Esophagus squamous epithelium (tissue), 5 donors: Measurements from ENCODE around the gene DHH. TPM values are rescaled to one million over a fixed set of nuclear protein-coding genes. Genes with fewer than 3 reads are reported as not detected.

Source experiments
- DNase-seq: peaks from one replicate; lab custom pipeline; 2025; lab: John Stamatoyannopoulos, UW
- H3K27ac ChIP-seq, 4 donors: fragments of 200-600 bp; sonication (generic); one replicate each; pipeline ENCODE4 v1.5.1; 2016 to 2019; ENCODE audit warnings: mild to moderate bottlenecking in 1 of 4
- H3K27me3 ChIP-seq, 4 donors: fragments of 200-600 bp; sonication (generic); 1 replicate in 3 of 4; 2 replicates in 1 of 4; pipeline versions ENCODE4 v1.5.1 to v1.6.0; 2017 to 2021; ENCODE audit warnings: antibody characterized with exemption in 1 of 4
- H3K36me3 ChIP-seq, 3 donors: fragments of 200-600 bp; sonication (generic); one replicate each; pipeline ENCODE4 v1.5.1; 2016 to 2019
- H3K4me1 ChIP-seq, 3 donors: fragments of 200-600 bp; sonication (generic); one replicate each; pipeline ENCODE4 v1.5.1; 2017 to 2019
- H3K4me3 ChIP-seq, 4 donors: fragments of 200-600 bp; sonication (generic); 1 replicate in 3 of 4; 2 replicates in 1 of 4; pipeline ENCODE4 v1.5.1; 2016 to 2019; ENCODE audit warnings: mild to moderate bottlenecking in 2 of 4, moderate library complexity in 1 of 4
- H3K9me3 ChIP-seq, 3 donors: fragments of 200-600 bp; sonication (generic); one replicate each; pipeline ENCODE4 v1.5.1; 2016 to 2019
- POLR2A ChIP-seq, 4 donors: fragments of 450-650 bp; IDR thresholded peaks; one replicate each; pipeline ENCODE4 v1.6.1; 2017; ENCODE audit warnings: antibody characterized with exemption in 4 of 4, mild to moderate bottlenecking in 4 of 4, moderate library complexity in 3 of 4
- WGBS, 2 donors: methylation state at CpG; one replicate each; pipeline ENCODE4 v1.1.5; 2018; 5-methylcytosine and 5-hydroxymethylcytosine counted together
- intact Hi-C: fragments of 100-400 bp; cut with DNase I; formaldehyde crosslinking; loops from one replicate; pipeline ENCODE4 v1.15.0; 2022
- total RNA-seq, 4 donors: library from RNA; depleted of rRNA; stranded (reverse); fragments of >200 nt; gene quantifications; one replicate each; pipeline ENCODE4 v1.1.0, GENCODE V29; 2016
- TF ChIP-seq, protein P1 (sequence below), 6 experiments: fragments of 450-650 bp in 4 of 6; fragments of 200-600 bp in 2 of 6; sonication (generic) in 2 of 6; IDR thresholded peaks; one replicate each; pipeline ENCODE4 v1.5.1; 2016 to 2019; ENCODE audit warnings: antibody characterized with exemption in 6 of 6, mild to moderate bottlenecking in 4 of 6, moderate library complexity in 4 of 6
- donor health status: DM: yes; HTN: yes; CAD: no.

The DHH gene
- total RNA-seq, 4 donors from 2014 or later = 0.19 to 0.31 (median 0.21) TPM; not detected in 1

DNA sequence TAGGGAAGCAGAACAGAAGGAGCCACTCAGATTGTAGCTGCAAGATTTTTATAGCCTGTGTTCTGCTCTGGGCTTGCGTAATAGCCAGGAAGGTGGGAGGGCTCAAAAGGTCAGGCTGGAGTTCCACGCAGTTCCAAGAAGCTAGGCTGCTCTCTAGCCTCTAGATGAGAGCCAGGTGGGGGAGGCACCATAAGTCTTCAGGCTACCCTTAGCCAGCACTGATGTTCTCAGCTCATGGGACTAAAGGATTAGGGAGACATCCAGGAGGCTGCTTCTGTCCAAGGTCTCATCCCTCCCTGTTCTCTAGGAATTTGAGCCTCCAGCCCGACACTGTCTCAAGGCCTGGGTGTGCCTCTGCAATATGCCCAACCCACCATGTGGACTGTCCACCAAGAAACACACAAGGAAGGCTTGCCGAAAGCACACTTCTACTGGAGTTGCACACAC lies 14.4 kb upstream of the DHH start:
- H3K4me3 ChIP-seq = peak overlapping the region in 3 of 4 donors; percentile 75 to 100 (median 94)
- intact Hi-C loops = no loop called here
- H3K9me3 ChIP-seq = no peaks in the 10 kb centered on the region
- H3K36me3 ChIP-seq = peaks cover 0 to 29% (median 0%) of the 10 kb centered on the region in 3 donors
- H3K27ac ChIP-seq = peak overlapping the region; percentile 94 to 99 (median 98)
- TF ChIP-seq, protein P1, sequence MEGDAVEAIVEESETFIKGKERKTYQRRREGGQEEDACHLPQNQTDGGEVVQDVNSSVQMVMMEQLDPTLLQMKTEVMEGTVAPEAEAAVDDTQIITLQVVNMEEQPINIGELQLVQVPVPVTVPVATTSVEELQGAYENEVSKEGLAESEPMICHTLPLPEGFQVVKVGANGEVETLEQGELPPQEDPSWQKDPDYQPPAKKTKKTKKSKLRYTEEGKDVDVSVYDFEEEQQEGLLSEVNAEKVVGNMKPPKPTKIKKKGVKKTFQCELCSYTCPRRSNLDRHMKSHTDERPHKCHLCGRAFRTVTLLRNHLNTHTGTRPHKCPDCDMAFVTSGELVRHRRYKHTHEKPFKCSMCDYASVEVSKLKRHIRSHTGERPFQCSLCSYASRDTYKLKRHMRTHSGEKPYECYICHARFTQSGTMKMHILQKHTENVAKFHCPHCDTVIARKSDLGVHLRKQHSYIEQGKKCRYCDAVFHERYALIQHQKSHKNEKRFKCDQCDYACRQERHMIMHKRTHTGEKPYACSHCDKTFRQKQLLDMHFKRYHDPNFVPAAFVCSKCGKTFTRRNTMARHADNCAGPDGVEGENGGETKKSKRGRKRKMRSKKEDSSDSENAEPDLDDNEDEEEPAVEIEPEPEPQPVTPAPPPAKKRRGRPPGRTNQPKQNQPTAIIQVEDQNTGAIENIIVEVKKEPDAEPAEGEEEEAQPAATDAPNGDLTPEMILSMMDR (IDR thresholded peaks at IDR 0.05) = no peak
- TF ChIP-seq POLR2A (IDR thresholded peaks at IDR 0.05) = no peak
- H3K4me1 ChIP-seq = peaks cover 22 to 68% (median 38%) of the 10 kb centered on the region in 3 donors
- WGBS, 2 donors = 23 to 51% methylated on average over 2 to 4 of the region's 4 CpGs
- H3K27me3 ChIP-seq = no peaks in the 10 kb centered on the region
- DNase-seq = no peak

GRCh38 chr12:49105504-49106084 lies 11.0 kb upstream of the DHH start:
- DNase-seq = no peak

DNA sequence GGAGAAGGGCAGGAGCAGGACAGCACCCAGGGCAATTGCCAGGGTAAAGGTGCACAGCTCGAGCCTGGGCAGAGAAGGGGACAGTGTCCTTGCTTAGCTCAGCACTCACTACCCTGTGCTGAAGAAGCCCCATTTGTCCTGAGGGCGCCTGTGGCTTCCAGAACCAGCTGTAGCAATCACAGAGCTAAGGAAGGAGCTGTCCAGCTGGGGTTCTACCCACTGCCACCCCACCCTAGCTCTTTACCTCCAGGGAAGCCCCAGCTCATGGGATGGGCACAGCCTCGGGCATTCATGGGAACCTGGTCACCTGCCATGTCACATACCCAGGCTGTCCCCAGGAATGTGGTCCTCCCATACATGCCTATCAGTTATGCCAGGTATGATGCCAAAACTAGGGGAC lies 10.2 kb upstream of the DHH start:
- intact Hi-C loops = no loop called here
- H3K36me3 ChIP-seq = peaks cover 18 to 71% (median 36%) of the 10 kb centered on the region in 3 donors
- no peak overlapping the region for H3K4me3 ChIP-seq
- peak overlapping the region in 1 of 4 donors; percentile 69 for H3K27ac ChIP-seq
- TF ChIP-seq POLR2A (IDR thresholded peaks at IDR 0.05) = no peak
- TF ChIP-seq, protein P1 (IDR thresholded peaks at IDR 0.05) = no peak
- no peaks in the 10 kb centered on the region for H3K27me3 ChIP-seq
- 67 to 83% methylated on average over 1 of the region's 3 CpGs for WGBS, 2 donors
- H3K9me3 ChIP-seq = no peaks in the 10 kb centered on the region
- no peak for DNase-seq
- H3K4me1 ChIP-seq = peaks cover 22 to 64% (median 38%) of the 10 kb centered on the region in 3 donors

More at GRCh38 chr12:49105504-49106084, 11.0 kb upstream of the DHH start:
- no peak overlapping the region for H3K4me3 ChIP-seq
- H3K27ac ChIP-seq = peak overlapping the region; percentile 57 to 77 (median 66)
- no peaks in the 10 kb centered on the region for H3K9me3 ChIP-seq
- intact Hi-C loops = no loop called here
- peaks cover 18 to 63% (median 31%) of the 10 kb centered on the region in 3 donors for H3K36me3 ChIP-seq
- 22 to 66% methylated on average over 4 to 8 of the region's 9 CpGs for WGBS, 2 donors
- no peaks in the 10 kb centered on the region for H3K27me3 ChIP-seq
- H3K4me1 ChIP-seq = peaks cover 22 to 65% (median 38%) of the 10 kb centered on the region in 3 donors
- TF ChIP-seq POLR2A (IDR thresholded peaks at IDR 0.05) = no peak
- TF ChIP-seq, protein P1 (IDR thresholded peaks at IDR 0.05) = no peak

DNA sequence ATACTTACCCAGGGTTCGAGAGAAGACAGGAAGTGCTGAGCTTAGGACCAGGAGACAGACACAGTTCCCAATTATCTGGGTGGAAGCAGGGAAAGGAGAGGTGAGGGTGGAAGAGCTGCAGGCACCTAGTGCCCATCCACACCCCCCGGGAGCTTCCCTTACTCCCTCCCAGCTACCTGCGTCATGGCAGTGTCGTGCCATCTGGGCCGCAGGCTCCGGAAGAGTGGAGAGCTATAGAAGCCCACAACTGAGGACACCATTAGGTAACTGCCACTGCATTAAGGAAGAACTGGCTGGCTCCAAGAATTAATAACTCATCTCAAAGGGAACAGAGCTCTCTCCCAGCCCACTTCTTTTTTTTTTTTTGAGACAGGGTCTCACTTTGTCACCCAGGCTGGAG lies 5.8 kb upstream of the DHH start:
- intact Hi-C loops = no loop called here

DNA sequence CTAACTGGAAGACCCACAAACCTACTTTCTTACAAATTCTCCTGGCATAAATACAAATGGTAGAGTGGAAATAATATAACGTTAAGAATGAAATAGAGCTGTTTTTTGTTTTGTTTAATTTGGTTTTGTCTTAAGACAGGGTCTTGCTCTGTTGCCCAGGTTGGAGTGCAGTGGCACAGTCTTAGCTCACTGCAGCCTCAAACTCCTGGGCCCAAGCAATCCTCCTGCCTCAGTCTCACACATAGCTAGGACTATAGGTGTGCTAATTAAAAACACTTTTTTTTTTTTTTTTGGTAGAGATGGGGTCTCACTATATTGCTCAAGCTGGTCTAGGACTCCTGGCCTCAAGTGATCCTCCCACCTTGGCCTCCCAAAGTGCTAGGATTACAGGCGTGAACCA lies 4.1 kb upstream of the DHH start:
- H3K27me3 ChIP-seq = peaks cover 3 to 14% (median 5%) of the 10 kb centered on the region in 4 donors
- WGBS, 2 donors = 86 to 91% methylated on average over 2 of the region's 2 CpGs
- H3K27ac ChIP-seq = no peak overlapping the region
- intact Hi-C loops = loop anchor here (10.0 kb wide), 1 partner anchor 136 kb away; no protein-coding TSS in a partner anchor
- no peak overlapping the region for H3K4me3 ChIP-seq
- no peak for DNase-seq
- no peaks in the 10 kb centered on the region for H3K9me3 ChIP-seq
- peaks cover 25 to 79% (median 39%) of the 10 kb centered on the region in 3 donors for H3K36me3 ChIP-seq
- H3K4me1 ChIP-seq = peaks cover 12 to 17% (median 13%) of the 10 kb centered on the region in 3 donors
- no peak for TF ChIP-seq POLR2A (IDR thresholded peaks at IDR 0.05)
- TF ChIP-seq, protein P1 (IDR thresholded peaks at IDR 0.05) = no peak

More for the DNA sequence above, 5.8 kb upstream of the DHH start:
- no peak overlapping the region for H3K27ac ChIP-seq
- TF ChIP-seq, protein P1 (IDR thresholded peaks at IDR 0.05) = no peak
- no peak for TF ChIP-seq POLR2A (IDR thresholded peaks at IDR 0.05)
- no peaks in the 10 kb centered on the region for H3K9me3 ChIP-seq
- 73 to 93% methylated on average over 2 to 6 of the region's 6 CpGs for WGBS, 2 donors
- no peak for DNase-seq
- peaks cover 0 to 20% (median 6%) of the 10 kb centered on the region in 3 donors for H3K4me1 ChIP-seq
- no peak overlapping the region for H3K4me3 ChIP-seq
- H3K36me3 ChIP-seq = peaks cover 25 to 95% (median 40%) of the 10 kb centered on the region in 3 donors
- H3K27me3 ChIP-seq = no peaks in the 10 kb centered on the region
